ENCODE measurements around the gene IDE. TPM values are rescaled to one million over a fixed set of nuclear protein-coding genes. Genes with fewer than 3 reads are reported as not detected.

The IDE gene
- total RNA-seq, 1 donor from 2014 or later, result 35.4 TPM

- DNase-seq, result no peak
These were observed 11.5 kb downstream of the IDE start for GRCh38 chr10:92562424-92562823.

GRCh38 chr10:92559046-92559445 lies 14.8 kb downstream of the IDE start:
- no peak for DNase-seq

GRCh38 chr10:92553959-92554358 lies 19.9 kb downstream of the IDE start:
- no peak for DNase-seq

- DNase-seq, result peak; percentile 8
These were observed 21.6 kb downstream of the IDE start for GRCh38 chr10:92552310-92552709.

GRCh38 chr10:92550924-92551323 lies 23.0 kb downstream of the IDE start:
- no peak for DNase-seq

GRCh38 chr10:92547676-92548075 lies 26.2 kb downstream of the IDE start:
- DNase-seq, result no peak

GRCh38 chr10:92545556-92545955 lies 28.3 kb downstream of the IDE start:
- DNase-seq, result no peak

- DNase-seq, result peak; percentile 32
These were observed 29.6 kb downstream of the IDE start for GRCh38 chr10:92544296-92544695.

- DNase-seq, result no peak
These were observed 31.4 kb downstream of the IDE start for GRCh38 chr10:92542458-92542857.

GRCh38 chr10:92541583-92541982 lies 32.3 kb downstream of the IDE start:
- no peak for DNase-seq

- peak; percentile 33 for DNase-seq
These were observed 35.5 kb downstream of the IDE start for GRCh38 chr10:92538231-92538958.

GRCh38 chr10:92530891-92531535 lies 42.9 kb downstream of the IDE start:
- no peak for DNase-seq

- DNase-seq, result no peak
These were observed 43.5 kb downstream of the IDE start for GRCh38 chr10:92530421-92530820.

- no peak for DNase-seq
These were observed 46.2 kb downstream of the IDE start for GRCh38 chr10:92527716-92528115.

GRCh38 chr10:92523639-92524038 lies 50.3 kb downstream of the IDE start:
- no peak for DNase-seq

- peak; percentile 91 for DNase-seq
These were observed 56.7 kb downstream of the IDE start for GRCh38 chr10:92517034-92517655.

- no peak for DNase-seq
These were observed 65.0 kb downstream of the IDE start for GRCh38 chr10:92508866-92509265.

- no peak for DNase-seq
These were observed 67.6 kb downstream of the IDE start for GRCh38 chr10:92506336-92506735.

GRCh38 chr10:92505044-92505443 lies 68.8 kb downstream of the IDE start:
- DNase-seq, result no peak

- DNase-seq, result no peak
These were observed 71.5 kb downstream of the IDE start for GRCh38 chr10:92502296-92502808.

GRCh38 chr10:92493362-92493761 lies 80.5 kb downstream of the IDE start:
- DNase-seq, result no peak

- DNase-seq, result no peak
These were observed 81.1 kb downstream of the IDE start for GRCh38 chr10:92492748-92493240.

GRCh38 chr10:92490387-92490786 lies 83.5 kb downstream of the IDE start:
- DNase-seq, result no peak

GRCh38 chr10:92486637-92487036 lies 87.3 kb downstream of the IDE start:
- no peak for DNase-seq
